Vagina (tissue), 2 donors: ENCODE results near the gene INTS12.

Experiments
- POLR2A ChIP-seq, 2 donors: fragments of 450-650 bp; IDR thresholded peaks; one replicate each; pipeline ENCODE4 v1.6.1; 2017; ENCODE audit warnings: antibody characterized with exemption in 2 of 2, mild to moderate bottlenecking in 2 of 2, moderate library complexity in 2 of 2
- POLR2AphosphoS5 ChIP-seq, 2 donors: sonication (generic); formaldehyde crosslinking; IDR thresholded peaks; one replicate each; pipeline ENCODE4 v1.9.0; 2017; ENCODE audit warnings: antibody characterized with exemption in 2 of 2, mild to moderate bottlenecking in 2 of 2, low read depth in 1 of 2; ENCODE audit not compliant: insufficient read depth in 1 of 2

- TF ChIP-seq POLR2A (IDR thresholded peaks at IDR 0.05), result no peak
- no peak for TF ChIP-seq POLR2AphosphoS5 (IDR thresholded peaks at IDR 0.05; ENCODE audit: insufficient read depth in 1 of 2, low read depth in 1 of 2)
Observed at GRCh38 chr4:105674011-105674410, 34.5 kb downstream of the INTS12 start.
